ENCODE data around the gene PAPSS1.
"Not testable (repeated sequence)": the region's sequence is repeated elsewhere in the genome, so short reads cannot be mapped to it uniquely, and the experiment has no call there.

The PAPSS1 gene

DNA sequence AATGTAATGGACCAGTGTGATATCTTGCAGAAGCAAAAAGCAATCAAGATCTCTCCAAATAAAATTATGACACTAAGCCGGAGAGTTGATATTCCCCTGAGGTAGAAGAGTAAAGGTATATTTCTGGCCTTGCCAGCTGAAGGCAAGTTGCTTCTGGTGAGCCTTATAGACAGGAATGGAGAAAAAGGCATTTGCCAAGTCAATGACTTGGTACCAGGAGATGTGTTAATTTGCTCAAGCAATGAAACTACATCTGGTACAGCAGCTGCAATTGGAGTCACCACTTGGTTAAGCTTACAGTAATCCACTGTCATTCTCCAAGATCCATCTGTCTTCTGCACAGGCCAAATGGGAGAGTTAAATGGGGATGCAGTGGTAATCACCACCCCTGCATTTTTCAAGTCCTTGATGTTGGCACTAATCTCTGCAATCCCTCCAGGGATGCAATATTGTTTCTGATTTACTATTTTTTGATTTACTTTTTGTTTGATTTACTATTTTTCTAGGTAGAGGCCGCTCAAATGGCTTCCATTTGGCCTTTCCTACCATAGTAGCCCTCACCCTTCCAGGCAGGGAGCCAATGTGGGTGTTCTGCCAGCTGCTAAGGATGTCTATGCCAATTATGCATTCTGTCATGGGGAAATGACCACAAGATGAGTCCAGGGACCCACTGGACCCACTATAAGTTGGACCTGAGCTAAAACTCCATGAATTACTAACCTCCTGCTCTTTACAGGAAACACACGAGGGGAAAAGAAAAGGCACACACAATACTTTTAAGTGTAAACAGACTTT, 6.3 kb upstream of the PAPSS1 start:
- not testable (repeated sequence) for DNase-seq (ENCODE audit: low read depth in 2 of 2)

DNA sequence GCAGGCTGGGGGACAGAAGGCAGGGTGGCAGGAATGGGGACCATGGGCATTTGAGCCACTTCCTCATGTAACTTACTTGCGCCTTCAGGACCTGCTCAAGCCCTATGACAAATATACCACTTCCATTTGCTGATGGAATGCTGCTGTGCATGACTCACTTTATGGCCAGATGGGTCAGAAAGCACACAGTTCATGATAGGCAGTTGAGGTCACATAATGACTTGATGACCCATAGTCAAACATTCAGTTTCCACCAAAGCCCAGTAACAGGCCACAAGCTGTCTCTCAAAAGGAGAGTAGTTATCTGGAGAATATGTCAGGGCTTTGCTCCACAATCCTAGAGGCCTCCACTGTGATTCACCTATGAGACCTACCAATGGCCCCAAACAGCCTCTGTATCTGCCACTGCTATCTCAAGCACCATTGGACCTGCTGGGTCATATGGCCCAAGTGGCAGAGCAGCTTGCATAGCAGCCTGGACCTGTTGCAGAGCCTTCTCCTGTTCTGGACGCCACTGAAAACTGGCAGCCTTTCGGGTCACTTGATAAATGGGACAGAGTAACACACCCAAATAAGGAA, 5.3 kb upstream of the PAPSS1 start:
- DNase-seq (ENCODE audit: low read depth in 2 of 2), result no peak

DNA sequence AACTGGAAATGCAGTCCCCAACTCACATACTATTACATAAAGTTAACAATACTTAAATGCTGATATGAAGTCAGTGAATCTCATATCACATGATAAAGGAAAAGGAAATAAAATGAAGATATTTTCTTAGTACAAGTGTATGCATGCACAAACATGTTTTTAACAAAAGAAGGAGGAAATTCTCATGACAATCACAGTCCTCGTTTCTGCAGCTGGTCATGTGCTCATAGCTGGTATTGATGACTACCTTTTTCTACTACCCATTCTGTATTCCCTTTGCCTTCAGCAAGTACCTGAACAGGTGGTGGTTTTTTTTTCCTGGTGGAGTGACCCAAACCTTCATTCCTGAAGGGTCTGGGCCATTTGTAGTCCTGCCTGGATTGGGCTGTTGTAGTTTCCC, 3.3 kb upstream of the PAPSS1 start:
- not testable (repeated sequence) for DNase-seq (ENCODE audit: low read depth in 2 of 2)

DNA sequence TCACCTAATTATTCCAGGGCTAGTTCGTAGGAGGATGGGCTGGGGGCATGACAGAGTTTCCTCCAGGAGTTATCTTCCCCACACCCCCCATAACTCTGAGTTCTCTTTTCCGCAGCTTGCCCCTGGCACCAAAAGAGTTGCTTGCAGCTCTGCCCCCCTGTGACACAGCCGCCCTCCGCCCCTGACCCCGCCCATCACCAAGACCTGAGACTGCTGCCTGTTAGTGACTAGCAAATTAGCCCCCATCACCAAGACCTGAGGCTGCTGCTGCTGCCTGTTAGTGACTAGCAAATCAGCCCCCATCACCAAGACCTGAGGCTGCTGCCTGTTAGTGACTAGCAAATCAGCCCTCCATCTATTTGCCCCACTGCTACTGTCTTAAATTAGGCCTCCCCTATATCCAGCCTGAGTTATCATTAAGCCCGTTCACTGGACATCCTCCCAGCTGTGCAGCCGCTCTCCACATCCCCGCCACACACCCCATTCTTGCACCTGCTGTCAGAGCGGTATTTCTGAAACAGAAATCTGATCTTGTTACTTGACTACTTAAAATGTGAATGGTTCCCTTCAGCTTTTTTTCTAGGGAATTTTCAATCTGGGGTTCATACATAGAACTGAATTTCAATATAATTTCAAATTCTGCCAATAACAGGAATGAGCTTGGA, 1.5 kb upstream of the PAPSS1 start:
- peak; percentile 23 to 36 for DNase-seq (ENCODE audit: low read depth in 2 of 2)

- peak in 1 of 2 donors; percentile 3 for DNase-seq (ENCODE audit: low read depth in 2 of 2)
Measured at GRCh38 chr4:107719207-107719921, 670 bp downstream of the PAPSS1 start.

DNA sequence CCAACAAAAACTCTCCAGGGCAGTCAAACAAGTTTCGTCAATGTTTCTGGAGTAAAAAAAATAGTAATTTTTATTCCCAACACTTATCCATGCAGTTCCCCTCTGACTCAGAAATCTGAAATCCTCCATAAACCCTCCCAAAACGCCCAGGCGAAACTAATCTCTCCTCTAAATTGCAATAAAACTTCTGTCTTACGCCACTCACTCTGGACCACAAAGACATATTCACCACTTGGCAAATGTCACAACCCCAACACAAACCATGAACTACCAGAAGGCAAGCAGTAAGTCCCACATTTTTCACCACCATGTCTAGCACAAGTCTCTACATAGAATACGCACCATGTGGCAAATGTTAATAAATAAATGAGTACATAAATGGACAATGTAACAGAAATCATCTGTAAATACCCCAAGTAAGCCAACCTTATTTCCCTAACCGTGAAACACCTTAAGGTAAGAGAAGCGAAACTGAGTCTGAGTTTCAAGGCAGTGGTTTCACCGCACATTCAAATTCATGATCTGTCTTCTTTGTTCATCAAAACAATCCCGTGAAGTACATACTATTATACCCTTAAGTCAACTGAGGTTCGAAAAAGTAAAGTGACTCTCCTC, 1.6 kb downstream of the PAPSS1 start:
- DNase-seq (ENCODE audit: low read depth in 2 of 2), result no peak

GRCh38 chr4:107714256-107714655, 5.8 kb downstream of the PAPSS1 start:
- no peak for DNase-seq (ENCODE audit: low read depth in 2 of 2)

GRCh38 chr4:107712236-107712635, 7.8 kb downstream of the PAPSS1 start:
- DNase-seq (ENCODE audit: low read depth in 2 of 2), result no peak

- DNase-seq (ENCODE audit: low read depth in 2 of 2), result no peak
Measured at GRCh38 chr4:107711831-107712230, 8.2 kb downstream of the PAPSS1 start.

DNA sequence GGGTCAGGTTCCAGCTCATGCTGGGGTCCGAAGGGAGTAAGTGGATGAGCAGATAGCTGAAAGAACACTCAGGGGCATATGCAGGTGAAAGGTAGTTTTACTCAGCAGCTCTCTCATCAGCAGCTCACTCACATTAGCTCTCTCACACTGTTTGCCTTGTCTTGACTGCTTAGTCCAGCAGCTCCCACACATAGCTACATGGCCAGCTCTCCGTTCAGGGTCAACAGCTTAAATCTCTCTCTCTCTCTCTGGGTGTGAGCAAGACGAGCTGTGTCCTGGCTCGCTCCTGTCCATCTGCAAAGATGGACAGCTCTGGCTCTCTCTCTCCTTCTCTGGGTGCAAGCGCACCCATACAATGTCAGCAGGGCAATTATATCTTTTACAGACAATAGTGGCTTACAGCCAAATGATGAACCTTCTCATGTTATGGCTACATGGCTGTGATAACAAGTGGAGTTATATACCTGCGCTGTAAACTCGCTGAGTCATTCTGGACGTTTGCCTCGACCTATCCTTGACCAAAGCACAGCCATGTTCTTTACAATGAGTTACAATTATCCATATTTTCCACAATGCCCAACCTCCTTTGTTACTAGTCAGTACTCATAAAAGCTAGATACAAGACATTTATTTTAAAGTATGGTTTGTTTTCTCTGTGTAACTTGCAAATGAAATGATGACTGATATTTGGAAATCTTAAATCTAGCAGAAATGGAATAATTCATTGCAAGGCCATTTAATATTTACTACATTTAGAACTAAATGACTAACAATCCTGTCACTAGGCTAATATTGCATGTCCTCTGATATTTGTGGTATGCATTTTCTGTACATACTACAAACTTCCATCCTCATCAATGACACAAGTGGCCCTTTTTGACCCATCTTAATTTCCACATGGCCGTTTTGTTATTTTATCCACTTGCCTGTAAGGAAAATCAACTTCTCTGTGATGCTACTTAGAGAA, 9.3 kb downstream of the PAPSS1 start:
- DNase-seq (ENCODE audit: low read depth in 2 of 2), result no peak

DNA sequence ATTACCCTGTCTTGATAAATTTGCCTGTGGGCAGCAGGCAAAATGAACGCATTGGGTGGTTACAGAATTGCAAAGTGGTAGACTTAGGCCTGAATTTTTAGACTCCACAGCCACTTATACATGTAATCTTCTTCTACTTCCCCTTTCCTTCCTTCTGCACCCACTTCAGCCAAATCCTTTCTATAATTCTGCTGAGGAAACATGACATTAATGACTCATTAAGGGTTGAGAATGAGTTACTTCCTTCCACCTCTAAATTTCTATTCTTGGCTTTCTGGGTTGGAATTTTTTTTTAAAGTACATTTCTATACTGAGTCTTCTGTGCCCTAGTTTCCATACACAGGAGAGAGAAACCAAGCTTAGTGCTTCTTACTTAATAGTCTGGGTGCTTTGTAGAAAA, 10.1 kb downstream of the PAPSS1 start:
- no peak for DNase-seq (ENCODE audit: low read depth in 2 of 2)

DNA sequence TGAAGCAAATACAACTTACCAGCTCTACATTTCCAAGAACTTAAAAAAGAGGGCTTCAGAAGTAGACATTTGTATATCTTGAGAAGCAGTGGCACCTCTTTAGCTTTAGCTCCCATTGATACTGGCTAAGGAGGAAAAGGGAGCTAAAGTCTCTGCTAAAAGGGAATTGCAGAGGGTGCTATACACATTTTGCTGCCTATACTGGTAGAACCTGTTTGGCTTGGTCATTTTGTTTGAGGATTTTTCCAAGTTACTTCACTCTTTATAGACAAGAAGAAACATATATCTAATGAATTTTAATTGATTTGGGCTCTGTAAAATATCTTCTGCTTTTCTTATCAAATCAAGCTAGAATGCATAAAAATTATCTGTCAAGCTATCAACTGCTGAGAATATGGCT, 11.8 kb downstream of the PAPSS1 start:
- no peak for DNase-seq (ENCODE audit: low read depth in 2 of 2)

DNA sequence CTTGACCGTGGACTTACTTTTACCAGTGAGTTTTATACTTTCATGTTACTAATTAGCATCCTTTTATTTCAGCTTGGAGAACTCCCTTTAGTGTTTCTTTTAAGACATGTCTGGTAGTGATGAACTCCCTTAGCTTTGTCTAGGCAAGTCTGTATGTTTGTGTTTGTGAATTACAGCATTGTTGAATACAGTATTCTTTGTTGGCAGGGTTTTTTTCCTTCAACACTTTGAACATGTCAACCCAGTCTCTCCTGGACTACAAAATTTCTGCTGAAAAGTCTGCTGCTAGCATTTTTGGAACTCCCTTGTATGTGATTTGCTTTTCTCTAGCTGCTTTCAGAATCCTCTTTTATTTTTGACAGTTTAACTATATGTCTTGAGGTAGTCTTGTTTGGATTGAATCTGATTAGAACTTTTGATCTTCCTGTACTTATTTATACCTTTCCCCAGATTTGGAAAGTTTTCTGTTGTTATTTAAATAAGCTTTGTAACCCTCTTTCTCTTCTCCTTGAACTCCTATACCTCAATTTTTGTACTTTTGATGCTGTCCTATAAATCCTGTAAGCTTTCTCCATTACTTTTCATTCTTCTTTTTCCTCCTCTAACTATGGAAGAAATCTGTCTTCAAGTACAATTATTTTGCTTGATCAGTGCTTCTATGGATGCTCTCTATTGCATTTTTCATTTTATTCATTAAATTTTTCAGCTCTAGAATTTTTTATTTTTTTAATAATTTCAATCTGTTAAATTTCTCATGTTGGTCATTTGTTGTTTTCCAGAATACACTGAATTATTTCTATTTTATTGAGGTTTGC, 14.1 kb downstream of the PAPSS1 start:
- DNase-seq (ENCODE audit: low read depth in 2 of 2), result no peak

GRCh38 chr4:107701565-107701964, 18.5 kb downstream of the PAPSS1 start:
- no peak for DNase-seq (ENCODE audit: low read depth in 2 of 2)

DNA sequence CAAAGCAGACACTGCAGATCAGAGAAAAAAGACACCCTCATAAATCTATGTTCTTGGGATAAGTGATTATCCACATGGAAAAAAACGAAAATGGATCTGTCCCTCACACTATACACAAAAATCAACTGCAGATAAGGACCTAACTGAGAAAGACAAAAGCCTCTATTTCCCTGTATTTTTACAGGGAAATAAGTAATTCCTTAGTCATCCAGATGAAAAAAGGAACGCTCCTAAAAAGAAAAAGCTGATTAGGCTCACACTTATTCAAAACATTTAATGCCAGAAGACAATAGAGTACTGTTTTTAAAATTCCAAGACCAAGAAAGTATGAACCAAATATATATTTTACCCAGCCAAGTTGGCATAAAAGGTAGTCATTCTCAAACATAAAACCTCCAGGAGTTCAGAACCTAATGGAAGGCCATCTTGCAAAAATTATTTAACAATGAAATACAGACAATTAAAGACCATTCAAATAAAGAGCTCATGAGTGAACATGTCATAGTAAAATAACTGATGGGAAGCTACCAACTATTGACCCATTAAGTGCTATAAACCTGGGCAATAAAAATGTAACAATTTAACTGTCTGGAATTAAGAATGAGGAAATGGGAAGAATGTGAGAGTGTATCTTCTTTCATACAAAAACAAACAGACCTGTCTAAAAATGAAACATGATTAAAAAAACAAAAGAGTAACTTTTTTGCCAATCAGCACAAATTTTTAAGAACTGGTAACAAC, 20.4 kb downstream of the PAPSS1 start:
- no peak for DNase-seq (ENCODE audit: low read depth in 2 of 2)

- not testable (repeated sequence) for DNase-seq (ENCODE audit: low read depth in 2 of 2)
Measured at GRCh38 chr4:107696187-107696586, 23.8 kb downstream of the PAPSS1 start.

- no peak for DNase-seq (ENCODE audit: low read depth in 2 of 2)
Measured at GRCh38 chr4:107693132-107693531, 26.9 kb downstream of the PAPSS1 start.

DNA sequence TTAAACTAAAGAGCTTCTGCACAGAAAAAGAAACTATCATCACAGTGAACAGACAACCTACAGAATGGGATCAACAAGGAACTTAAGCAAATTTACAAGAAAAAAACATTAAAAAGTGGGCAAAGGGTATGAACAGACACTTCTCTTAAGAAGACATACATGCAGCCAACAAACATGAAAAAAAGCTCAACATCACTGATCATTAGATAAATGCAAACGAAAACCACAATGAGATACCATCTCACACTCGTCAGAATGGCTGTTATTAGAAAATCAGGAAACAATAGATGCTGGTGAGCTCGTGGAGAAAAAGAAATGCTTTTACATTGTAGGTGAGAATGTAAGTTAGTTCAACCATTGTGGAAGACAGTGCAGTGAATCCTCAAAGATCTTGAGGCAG, 27.8 kb downstream of the PAPSS1 start:
- DNase-seq (ENCODE audit: low read depth in 2 of 2), result no peak

DNA sequence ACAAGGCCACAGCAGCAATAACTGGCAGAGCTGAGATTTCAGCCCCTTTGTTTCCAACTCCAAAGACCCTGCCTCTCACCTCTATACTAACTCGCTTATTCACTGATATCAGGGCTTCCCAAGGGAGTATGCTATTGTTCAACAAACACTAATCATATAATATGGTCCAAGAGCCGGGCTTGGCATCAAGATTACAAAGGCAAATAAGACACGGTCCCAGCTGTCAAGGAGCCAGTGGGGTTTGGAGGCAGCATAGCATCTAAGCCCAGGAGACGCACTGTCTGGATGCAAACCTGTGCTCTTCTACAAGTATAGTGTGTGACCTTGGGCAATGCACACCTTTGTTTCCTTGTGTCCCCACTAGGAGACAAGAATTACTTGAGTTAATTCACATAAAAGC, 28.7 kb downstream of the PAPSS1 start:
- DNase-seq (ENCODE audit: low read depth in 2 of 2), result no peak
